OCI-LY1 (cell line): ENCODE results near the gene ANO6.

ENCODE experiments used
- H2AFZ ChIP-seq: fragments of 200-600 bp; sonication (generic), shearing (Covaris generic); 2 replicates; pipeline ENCODE4 v1.6.0; 2014; ENCODE audit warnings: antibody characterized with exemption, mild to moderate bottlenecking, low read length
- H3F3A ChIP-seq: fragments of 200-600 bp; sonication (generic), shearing (Covaris generic); 2 replicates; pipeline ENCODE4 v1.6.0; 2014; ENCODE audit warnings: mild to moderate bottlenecking, antibody characterized with exemption, low read length, moderate library complexity; ENCODE audit not compliant: insufficient read depth
- H3K27ac ChIP-seq: fragments of 200-600 bp; sonication (generic); 2 replicates; pipeline ENCODE4 v1.5.1; 2014; ENCODE audit warnings: low read length, mixed run types, mild to moderate bottlenecking, low read depth; ENCODE audit not compliant: poor library complexity, severe bottlenecking
- H3K27me3 ChIP-seq: fragments of 200-600 bp; sonication (generic); 2 replicates; pipeline ENCODE4 v1.6.0; 2014; ENCODE audit warnings: antibody characterized with exemption, mild to moderate bottlenecking, low read length, moderate library complexity; ENCODE audit not compliant: insufficient read depth
- H3K36me3 ChIP-seq: fragments of 200-600 bp; sonication (generic); 2 replicates; pipeline ENCODE4 v1.6.1; 2014; ENCODE audit warnings: mild to moderate bottlenecking, antibody characterized with exemption, low read length, moderate library complexity, mixed read lengths; ENCODE audit not compliant: insufficient read depth
- H3K4me1 ChIP-seq: fragments of 200-600 bp; sonication (generic); 2 replicates; pipeline ENCODE4 v1.5.1; 2014; ENCODE audit warnings: mild to moderate bottlenecking, low read length, moderate library complexity; ENCODE audit not compliant: insufficient read depth, severe bottlenecking
- H3K4me2 ChIP-seq: fragments of 200-600 bp; sonication (generic), shearing (Covaris generic); 2 replicates; pipeline ENCODE4 v1.6.1; 2014; ENCODE audit warnings: low read length
- H3K4me3 ChIP-seq: fragments of 200-600 bp; sonication (generic); 2 replicates; pipeline ENCODE4 v1.5.1; 2014; ENCODE audit warnings: low read length, low read depth, mild to moderate bottlenecking, mixed read lengths; ENCODE audit not compliant: poor library complexity, severe bottlenecking
- H3K79me2 ChIP-seq: fragments of 200-600 bp; shearing (Covaris generic); 2 replicates; pipeline ENCODE4 v1.6.1; 2016; ENCODE audit warnings: mixed run types, low read length, mixed read lengths; ENCODE audit not compliant: insufficient read depth
- H3K9ac ChIP-seq: fragments of 200-600 bp; sonication (generic), shearing (Covaris generic); 2 replicates; pipeline ENCODE4 v1.6.1; 2014; ENCODE audit warnings: mild to moderate bottlenecking, low read length, mixed read lengths
- H3K9me2 ChIP-seq: fragments of 200-600 bp; sonication (generic), shearing (Covaris generic); 2 replicates; pipeline ENCODE4 v1.6.1; 2014; ENCODE audit warnings: low read depth, mild to moderate bottlenecking, low read length, mixed read lengths
- H3K9me3 ChIP-seq: fragments of 200-600 bp; shearing (Covaris generic); 2 replicates; pipeline ENCODE4 v1.6.1; 2014; ENCODE audit warnings: low read length, mixed read lengths
- H4K20me1 ChIP-seq: fragments of 200-600 bp; sonication (generic), shearing (Covaris generic); 2 replicates; pipeline ENCODE4 v1.6.0; 2016; ENCODE audit warnings: mild to moderate bottlenecking, low read length; ENCODE audit not compliant: insufficient read depth
- EZH2 ChIP-seq: fragments of 200-600 bp; sonication (generic), shearing (Covaris generic); IDR thresholded peaks from 2 replicates; pipeline ENCODE4 v1.8.0; 2017; ENCODE audit warnings: borderline replicate concordance, mixed run types, mild to moderate bottlenecking, antibody characterized with exemption, low read length, moderate library complexity, mixed read lengths
- TF ChIP-seq, protein P1 (sequence below): fragments of 200-600 bp; sonication (generic), shearing (Covaris generic); IDR thresholded peaks from 2 replicates; pipeline ENCODE4 v1.5.1; 2017; ENCODE audit warnings: mild to moderate bottlenecking, antibody characterized with exemption, low read length, moderate library complexity, mixed read lengths

ANO6 gene

DNA sequence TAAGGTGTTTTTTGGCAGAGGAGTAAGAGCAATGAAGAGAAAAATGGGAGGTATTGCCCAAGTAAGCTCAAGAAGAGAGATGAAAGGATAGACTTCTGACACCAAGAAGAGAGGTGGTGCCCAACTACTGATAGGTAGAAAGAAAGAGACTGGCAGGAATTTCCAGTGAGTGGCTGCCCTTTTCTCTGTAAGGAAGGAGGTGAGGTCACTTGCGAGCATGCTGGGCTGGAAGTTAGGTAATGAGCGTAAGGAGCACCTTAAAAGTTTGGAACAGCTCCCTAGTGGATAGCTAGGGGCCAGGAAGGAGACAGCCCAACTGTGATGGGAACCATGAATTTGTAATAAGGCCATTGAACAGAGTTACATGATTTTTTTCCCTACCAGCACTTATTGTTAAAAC is 127.0 kb downstream of the ANO6 start:
- Histone ChIP-seq H3K9me2 (no peaks in the 10 kb centered on the region), H3K4me2 (no peak overlapping the region), H3K4me3 (no peak overlapping the region), H3K27me3 (no peaks in the 10 kb centered on the region), H3K36me3 (no peaks in the 10 kb centered on the region), H2AFZ (no peak overlapping the region), H3K9me3 (no peaks in the 10 kb centered on the region), H3K4me1 (no peaks in the 10 kb centered on the region), H3K9ac (no peak overlapping the region), H3K79me2 (no peaks in the 10 kb centered on the region), H3F3A (no peaks in the 10 kb centered on the region), H3K27ac (no peak overlapping the region), H4K20me1 (no peaks in the 10 kb centered on the region)
- TF ChIP-seq, protein P1, sequence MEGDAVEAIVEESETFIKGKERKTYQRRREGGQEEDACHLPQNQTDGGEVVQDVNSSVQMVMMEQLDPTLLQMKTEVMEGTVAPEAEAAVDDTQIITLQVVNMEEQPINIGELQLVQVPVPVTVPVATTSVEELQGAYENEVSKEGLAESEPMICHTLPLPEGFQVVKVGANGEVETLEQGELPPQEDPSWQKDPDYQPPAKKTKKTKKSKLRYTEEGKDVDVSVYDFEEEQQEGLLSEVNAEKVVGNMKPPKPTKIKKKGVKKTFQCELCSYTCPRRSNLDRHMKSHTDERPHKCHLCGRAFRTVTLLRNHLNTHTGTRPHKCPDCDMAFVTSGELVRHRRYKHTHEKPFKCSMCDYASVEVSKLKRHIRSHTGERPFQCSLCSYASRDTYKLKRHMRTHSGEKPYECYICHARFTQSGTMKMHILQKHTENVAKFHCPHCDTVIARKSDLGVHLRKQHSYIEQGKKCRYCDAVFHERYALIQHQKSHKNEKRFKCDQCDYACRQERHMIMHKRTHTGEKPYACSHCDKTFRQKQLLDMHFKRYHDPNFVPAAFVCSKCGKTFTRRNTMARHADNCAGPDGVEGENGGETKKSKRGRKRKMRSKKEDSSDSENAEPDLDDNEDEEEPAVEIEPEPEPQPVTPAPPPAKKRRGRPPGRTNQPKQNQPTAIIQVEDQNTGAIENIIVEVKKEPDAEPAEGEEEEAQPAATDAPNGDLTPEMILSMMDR: no peak
- TF ChIP-seq EZH2: no peak

DNA sequence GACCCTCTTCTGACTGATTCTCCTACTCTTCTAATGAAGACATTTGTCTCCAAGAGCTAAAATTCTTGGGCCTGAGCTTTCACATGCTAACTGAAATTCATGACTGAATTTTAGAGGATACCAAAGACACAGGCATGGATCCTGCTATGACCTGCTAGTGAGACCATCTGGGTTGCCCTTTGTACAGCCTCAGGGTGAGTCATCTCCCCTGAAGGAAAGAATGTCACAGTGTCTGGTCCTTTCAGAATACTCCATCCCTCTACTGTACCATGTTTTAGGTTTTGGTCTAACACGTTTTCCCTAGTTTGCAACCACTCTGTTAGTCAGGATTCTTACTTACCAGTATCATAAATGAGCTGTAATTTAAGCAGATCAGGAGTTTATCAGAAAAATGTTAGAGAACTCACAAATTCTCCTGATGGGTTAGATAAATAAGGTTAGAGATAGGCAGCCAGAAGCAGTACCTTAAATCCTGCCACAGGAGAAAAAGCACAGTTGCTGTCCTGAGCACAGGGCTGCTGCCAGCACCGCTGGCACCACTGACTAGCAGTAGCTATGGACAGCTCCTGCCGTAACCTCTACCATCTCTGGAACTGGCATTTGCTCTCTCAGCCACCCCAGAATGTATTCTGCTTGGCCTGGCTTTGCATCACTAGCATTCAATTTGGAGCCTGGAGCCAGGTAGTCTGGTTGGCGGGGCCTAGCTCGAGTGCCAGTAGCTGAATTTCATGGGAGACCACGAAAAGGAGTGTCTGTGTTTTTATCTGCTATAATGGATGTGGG is 127.6 kb downstream of the ANO6 start:
- no peaks in the 10 kb centered on the region for H3K79me2 ChIP-seq
- no peak overlapping the region for H3K4me2 ChIP-seq
- TF ChIP-seq EZH2: no peak
- TF ChIP-seq, protein P1: no peak
- no peaks in the 10 kb centered on the region for H3K27me3 ChIP-seq
- H3K36me3 ChIP-seq: peaks cover 2% of the 10 kb centered on the region; the same call in 1 of the 2 replicates
- no peaks in the 10 kb centered on the region for H3F3A ChIP-seq
- no peak overlapping the region for H3K4me3 ChIP-seq
- no peak overlapping the region for H3K27ac ChIP-seq
- H3K4me1 ChIP-seq: no peaks in the 10 kb centered on the region
- no peak overlapping the region for H3K9ac ChIP-seq
- H3K9me3 ChIP-seq: no peaks in the 10 kb centered on the region
- no peaks in the 10 kb centered on the region for H3K9me2 ChIP-seq
- H4K20me1 ChIP-seq: no peaks in the 10 kb centered on the region
- H2AFZ ChIP-seq: no peak overlapping the region

- Histone ChIP-seq H3K4me2 (no peak overlapping the region), H3K36me3 (peaks cover 9% of the 10 kb centered on the region; the same call in 1 of the 2 replicates), H4K20me1 (no peaks in the 10 kb centered on the region), H3K4me3 (no peak overlapping the region), H2AFZ (no peak overlapping the region), H3K9me3 (no peaks in the 10 kb centered on the region), H3K9ac (no peak overlapping the region), H3K9me2 (no peaks in the 10 kb centered on the region), H3K4me1 (no peaks in the 10 kb centered on the region), H3F3A (no peaks in the 10 kb centered on the region), H3K27me3 (no peaks in the 10 kb centered on the region), H3K79me2 (no peaks in the 10 kb centered on the region), H3K27ac (no peak overlapping the region)
- TF ChIP-seq EZH2: no peak
These were observed 132.4 kb downstream of the ANO6 start for GRCh38 chr12:45348311-45348710.

DNA sequence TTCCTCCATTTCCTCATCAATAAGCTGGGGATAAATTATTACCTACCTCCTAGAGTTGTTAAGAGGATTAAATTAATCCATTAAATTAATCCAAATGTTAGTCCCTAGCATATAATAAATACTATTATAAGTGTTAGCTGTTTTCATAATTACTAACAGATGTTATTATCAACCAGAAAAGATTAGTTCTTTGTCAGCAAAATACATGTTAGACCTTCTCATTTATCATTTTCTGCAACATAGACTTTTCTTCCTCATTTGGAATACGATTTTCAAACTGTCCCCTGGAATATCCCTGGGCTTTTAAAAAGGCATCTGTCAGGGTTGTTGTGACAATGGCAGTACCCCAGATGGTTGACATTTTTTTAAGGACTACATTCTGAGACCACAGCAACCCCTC is 133.1 kb downstream of the ANO6 start:
- Histone ChIP-seq H3K9me3 (no peaks in the 10 kb centered on the region), H3K9ac (no peak overlapping the region), H3K27me3 (no peaks in the 10 kb centered on the region), H3K36me3 (peaks cover 9% of the 10 kb centered on the region; the same call in 1 of the 2 replicates), H3F3A (no peaks in the 10 kb centered on the region), H3K4me3 (no peak overlapping the region), H3K4me2 (no peak overlapping the region), H3K79me2 (no peaks in the 10 kb centered on the region), H3K4me1 (no peaks in the 10 kb centered on the region), H4K20me1 (no peaks in the 10 kb centered on the region), H2AFZ (no peak overlapping the region), H3K9me2 (no peaks in the 10 kb centered on the region), H3K27ac (no peak overlapping the region)
- no peak for TF ChIP-seq EZH2
- TF ChIP-seq, protein P1: no peak
